ENCODE results near the gene RBL2. TPM values are rescaled to one million over a fixed set of nuclear protein-coding genes. Genes with fewer than 3 reads are reported as not detected.
A peak's percentile ranks its signal among the peaks of the same experiment; 100 is the strongest.
"Not testable (repeated sequence)": the region's sequence is repeated elsewhere in the genome, so short reads cannot be mapped to it uniquely, and the experiment has no call there.

Gene RBL2
- 31.8 TPM for polyA plus RNA-seq (2013, experiment 1 of 2)
- polyA plus RNA-seq (2013, experiment 2 of 2), result 34.0 TPM

DNA sequence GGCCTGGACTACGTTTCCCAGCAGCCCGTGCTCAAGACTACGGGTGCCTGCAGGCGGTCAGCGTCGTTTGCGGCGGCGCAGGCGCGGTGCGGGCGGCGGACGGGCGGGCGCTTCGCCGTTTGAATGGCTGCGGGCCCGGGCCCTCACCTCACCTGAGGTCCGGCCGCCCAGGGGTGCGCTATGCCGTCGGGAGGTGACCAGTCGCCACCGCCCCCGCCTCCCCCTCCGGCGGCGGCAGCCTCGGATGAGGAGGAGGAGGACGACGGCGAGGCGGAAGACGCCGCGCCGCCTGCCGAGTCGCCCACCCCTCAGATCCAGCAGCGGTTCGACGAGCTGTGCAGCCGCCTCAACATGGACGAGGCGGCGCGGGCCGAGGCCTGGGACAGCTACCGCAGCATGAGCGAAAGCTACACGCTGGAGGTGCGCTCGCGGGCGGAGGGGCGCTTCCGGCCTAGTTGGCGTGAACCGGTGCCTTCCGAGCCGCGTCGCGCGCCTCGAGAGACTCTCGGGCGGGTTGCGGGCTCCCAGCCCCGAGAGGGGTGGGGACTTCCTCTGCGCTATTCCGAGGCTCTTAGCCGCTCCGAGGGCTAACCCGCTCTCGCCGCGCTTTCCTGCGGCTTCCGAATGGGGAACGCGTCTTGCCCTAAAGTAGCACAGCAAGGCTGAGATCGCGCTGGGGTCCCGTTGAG is at the start of gene RBL2:
RBL2 (plus strand) TSS at position 95 of the 689 bp plus-strand sequence; CDS start at position 181, 86 bp downstream.
- H3K9me3 ChIP-seq (ENCODE audit: control insufficient read depth, low read length), result peaks cover 3% of the 10 kb centered on the region
- peak within 1 kb of the TSS; percentile 73 for H3K27ac ChIP-seq (ENCODE audit: low read depth, low read length, severe bottlenecking)
- WGBS, 2 experiments (ENCODE audit: insufficient coverage in 2 of 2), result 0% methylated on average over 37 to 83 of the region's 89 CpGs
- H3K36me3 ChIP-seq (ENCODE audit: control insufficient read depth, insufficient read depth, low read length), result no peaks in the 10 kb centered on the region
- peaks cover 3% of the 10 kb centered on the region for H3K4me1 ChIP-seq (ENCODE audit: control insufficient read depth, insufficient read depth, low read length, poor library complexity, severe bottlenecking)
- H3K4me3 ChIP-seq (ENCODE audit: extremely low read depth, insufficient read depth, low read length, poor library complexity, severe bottlenecking), result peak within 1 kb of the TSS; percentile 89

DNA sequence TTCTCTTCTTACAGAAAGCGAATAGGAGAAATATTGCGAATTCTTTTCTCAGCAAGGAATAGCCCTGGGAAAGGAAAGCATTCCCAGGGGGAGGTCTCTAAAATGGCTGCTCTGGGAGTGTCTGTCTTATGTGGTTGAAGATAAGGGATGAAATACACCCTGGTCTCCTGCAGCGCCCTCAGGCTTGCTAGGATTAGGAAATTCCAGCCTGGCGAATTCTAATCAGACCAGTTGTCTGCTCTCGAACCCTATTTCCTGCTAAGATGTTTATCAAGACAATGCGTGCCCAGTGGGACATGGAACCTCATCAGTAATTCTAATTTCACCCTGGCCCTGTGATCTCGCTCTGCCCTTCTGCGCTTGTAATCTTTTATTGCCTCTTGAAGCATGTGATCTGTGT is 49.7 kb upstream of the RBL2 start:
- not testable (repeated sequence) for H3K9me3 ChIP-seq (ENCODE audit: control insufficient read depth, low read length); H3K27ac ChIP-seq (ENCODE audit: low read depth, low read length, severe bottlenecking); H3K4me1 ChIP-seq (ENCODE audit: control insufficient read depth, insufficient read depth, low read length, poor library complexity, severe bottlenecking); H3K4me3 ChIP-seq (ENCODE audit: extremely low read depth, insufficient read depth, low read length, poor library complexity, severe bottlenecking); H3K36me3 ChIP-seq (ENCODE audit: control insufficient read depth, insufficient read depth, low read length)
- 75 to 79% methylated on average over 6 to 7 of the region's 8 CpGs for WGBS, 2 experiments (ENCODE audit: insufficient coverage in 2 of 2)

DNA sequence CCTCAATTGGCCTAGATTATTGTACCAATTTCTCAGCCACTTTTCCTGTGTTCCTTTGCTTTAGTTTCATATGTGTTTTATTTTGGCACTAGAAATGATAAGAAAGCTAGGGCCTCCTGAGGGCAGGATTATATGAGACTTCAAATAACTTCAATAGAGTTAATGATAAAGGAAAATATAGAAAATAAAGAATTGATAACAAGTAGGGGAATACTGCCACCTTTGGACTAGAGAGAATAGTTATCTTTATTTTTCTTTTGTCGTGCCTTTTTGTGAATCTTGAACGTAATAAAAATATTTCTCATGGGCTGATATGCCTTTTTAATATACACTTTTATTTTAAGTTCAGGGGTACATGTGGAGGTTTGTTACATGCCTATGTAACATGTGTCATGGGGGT is 29.3 kb upstream of the RBL2 start:
- no peak overlapping the region for H3K4me3 ChIP-seq (ENCODE audit: extremely low read depth, insufficient read depth, low read length, poor library complexity, severe bottlenecking)
- H3K36me3 ChIP-seq (ENCODE audit: control insufficient read depth, insufficient read depth, low read length), result no peaks in the 10 kb centered on the region
- H3K4me1 ChIP-seq (ENCODE audit: control insufficient read depth, insufficient read depth, low read length, poor library complexity, severe bottlenecking), result no peaks in the 10 kb centered on the region
- H3K9me3 ChIP-seq (ENCODE audit: control insufficient read depth, low read length), result no peaks in the 10 kb centered on the region
- H3K27ac ChIP-seq (ENCODE audit: low read depth, low read length, severe bottlenecking), result no peak overlapping the region
- no CpG with 5 or more reads among the region's 2 CpGs for WGBS, 2 experiments (ENCODE audit: insufficient coverage in 2 of 2)

DNA sequence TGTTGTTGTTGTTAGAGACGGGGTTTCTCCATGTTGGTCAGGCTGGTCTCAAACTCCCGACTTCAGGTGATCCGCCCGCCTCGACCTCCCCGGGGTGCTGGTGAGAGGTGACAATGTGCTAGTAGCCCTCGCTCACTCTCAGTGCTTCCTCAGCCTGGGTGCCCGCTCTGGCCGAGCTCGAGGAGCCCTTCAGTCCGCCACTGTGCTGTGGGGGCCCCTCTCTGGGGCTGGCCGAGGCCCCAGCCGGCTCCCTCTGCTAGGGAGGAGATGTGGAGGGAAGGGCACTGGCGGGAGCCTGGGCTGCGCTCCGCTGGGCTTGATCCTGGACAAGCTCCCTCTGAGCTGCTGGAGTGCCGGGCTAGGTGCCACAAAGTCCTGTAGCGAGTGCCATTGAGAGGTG is 21.7 kb upstream of the RBL2 start:
- H3K4me1 ChIP-seq (ENCODE audit: control insufficient read depth, insufficient read depth, low read length, poor library complexity, severe bottlenecking), result no peaks in the 10 kb centered on the region
- 86 to 94% methylated on average over 9 to 14 of the region's 18 CpGs for WGBS, 2 experiments (ENCODE audit: insufficient coverage in 2 of 2)
- no peak overlapping the region for H3K4me3 ChIP-seq (ENCODE audit: extremely low read depth, insufficient read depth, low read length, poor library complexity, severe bottlenecking)
- no peaks in the 10 kb centered on the region for H3K36me3 ChIP-seq (ENCODE audit: control insufficient read depth, insufficient read depth, low read length)
- H3K9me3 ChIP-seq (ENCODE audit: control insufficient read depth, low read length), result no peaks in the 10 kb centered on the region
- H3K27ac ChIP-seq (ENCODE audit: low read depth, low read length, severe bottlenecking), result no peak overlapping the region

GRCh38 chr16:53413864-53414263 is 20.4 kb upstream of the RBL2 start:
- WGBS, 2 experiments (ENCODE audit: insufficient coverage in 2 of 2), result 80 to 93% methylated on average over 12 to 14 of the region's 18 CpGs
- no peak overlapping the region for H3K4me3 ChIP-seq (ENCODE audit: extremely low read depth, insufficient read depth, low read length, poor library complexity, severe bottlenecking)
- H3K27ac ChIP-seq (ENCODE audit: low read depth, low read length, severe bottlenecking), result no peak overlapping the region
- H3K36me3 ChIP-seq (ENCODE audit: control insufficient read depth, insufficient read depth, low read length), result no peaks in the 10 kb centered on the region
- H3K4me1 ChIP-seq (ENCODE audit: control insufficient read depth, insufficient read depth, low read length, poor library complexity, severe bottlenecking), result no peaks in the 10 kb centered on the region
- H3K9me3 ChIP-seq (ENCODE audit: control insufficient read depth, low read length), result no peaks in the 10 kb centered on the region

DNA sequence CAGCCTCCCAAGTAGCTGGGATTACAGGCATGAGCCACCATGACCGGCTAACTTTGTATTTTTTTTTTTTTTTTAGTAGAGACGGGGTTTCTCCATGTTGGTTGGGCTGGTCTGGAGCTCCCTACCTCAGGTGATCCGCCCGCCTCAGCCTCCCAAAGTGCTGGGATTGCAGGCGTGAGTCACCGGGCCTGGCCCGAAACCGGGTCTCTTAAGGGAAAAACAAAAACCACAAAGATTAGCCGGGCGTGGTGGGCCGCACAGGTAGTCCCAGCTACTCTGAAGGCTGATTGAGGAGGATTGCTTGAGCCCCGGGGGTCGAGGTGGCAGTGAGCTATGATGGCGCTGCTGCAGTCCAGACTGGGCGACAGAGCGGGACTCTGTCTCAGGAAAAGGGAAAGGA is 19.9 kb upstream of the RBL2 start:
- Histone ChIP-seq H3K36me3 (ENCODE audit: control insufficient read depth, insufficient read depth, low read length) (no peaks in the 10 kb centered on the region), H3K9me3 (ENCODE audit: control insufficient read depth, low read length) (no peaks in the 10 kb centered on the region), H3K27ac (ENCODE audit: low read depth, low read length, severe bottlenecking) (no peak overlapping the region), H3K4me3 (ENCODE audit: extremely low read depth, insufficient read depth, low read length, poor library complexity, severe bottlenecking) (no peak overlapping the region), H3K4me1 (ENCODE audit: control insufficient read depth, insufficient read depth, low read length, poor library complexity, severe bottlenecking) (no peaks in the 10 kb centered on the region)
- WGBS, 2 experiments (ENCODE audit: insufficient coverage in 2 of 2), result 92 to 96% methylated on average over 12 to 14 of the region's 16 CpGs

GRCh38 chr16:53415504-53415903 is 18.8 kb upstream of the RBL2 start:
- no peaks in the 10 kb centered on the region for H3K36me3 ChIP-seq (ENCODE audit: control insufficient read depth, insufficient read depth, low read length)
- 0 to 18% methylated on average over 1 of the region's 4 CpGs for WGBS, 2 experiments (ENCODE audit: insufficient coverage in 2 of 2)
- no peak overlapping the region for H3K27ac ChIP-seq (ENCODE audit: low read depth, low read length, severe bottlenecking)
- H3K9me3 ChIP-seq (ENCODE audit: control insufficient read depth, low read length), result peaks cover 6% of the 10 kb centered on the region
- no peak overlapping the region for H3K4me3 ChIP-seq (ENCODE audit: extremely low read depth, insufficient read depth, low read length, poor library complexity, severe bottlenecking)
- H3K4me1 ChIP-seq (ENCODE audit: control insufficient read depth, insufficient read depth, low read length, poor library complexity, severe bottlenecking), result no peaks in the 10 kb centered on the region

DNA sequence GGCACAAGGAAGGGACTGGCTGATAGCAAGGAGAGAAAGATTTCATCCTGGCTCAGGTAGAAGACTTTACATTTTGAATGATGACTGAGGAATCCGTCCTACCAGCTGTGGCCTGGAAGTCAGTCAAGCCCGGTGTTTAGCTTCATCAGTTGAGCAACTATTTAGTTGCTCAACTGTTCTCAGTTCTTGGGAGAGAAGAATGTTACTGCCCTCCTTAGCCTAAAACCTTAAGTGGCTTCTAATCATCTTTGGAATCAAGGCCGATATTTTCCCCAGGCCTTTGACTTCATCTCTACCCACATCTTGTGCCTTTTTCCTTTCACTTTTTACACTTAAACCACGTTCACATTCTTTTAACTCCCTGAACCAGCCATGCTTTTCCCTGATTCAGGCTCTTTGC is 17.3 kb upstream of the RBL2 start:
- Histone ChIP-seq H3K36me3 (ENCODE audit: control insufficient read depth, insufficient read depth, low read length) (no peaks in the 10 kb centered on the region), H3K4me3 (ENCODE audit: extremely low read depth, insufficient read depth, low read length, poor library complexity, severe bottlenecking) (no peak overlapping the region), H3K27ac (ENCODE audit: low read depth, low read length, severe bottlenecking) (no peak overlapping the region), H3K9me3 (ENCODE audit: control insufficient read depth, low read length) (peaks cover 15% of the 10 kb centered on the region), H3K4me1 (ENCODE audit: control insufficient read depth, insufficient read depth, low read length, poor library complexity, severe bottlenecking) (no peaks in the 10 kb centered on the region)
- WGBS, 2 experiments (ENCODE audit: insufficient coverage in 2 of 2), result 82 to 92% methylated on average over 4 of the region's 4 CpGs

- H3K9me3 ChIP-seq (ENCODE audit: control insufficient read depth, low read length), result peaks cover 16% of the 10 kb centered on the region
- no peaks in the 10 kb centered on the region for H3K4me1 ChIP-seq (ENCODE audit: control insufficient read depth, insufficient read depth, low read length, poor library complexity, severe bottlenecking)
- H3K27ac ChIP-seq (ENCODE audit: low read depth, low read length, severe bottlenecking), result no peak overlapping the region
- WGBS, 2 experiments (ENCODE audit: insufficient coverage in 2 of 2), result 93 to 98% methylated on average over 7 of the region's 7 CpGs
- no peak overlapping the region for H3K4me3 ChIP-seq (ENCODE audit: extremely low read depth, insufficient read depth, low read length, poor library complexity, severe bottlenecking)
- no peaks in the 10 kb centered on the region for H3K36me3 ChIP-seq (ENCODE audit: control insufficient read depth, insufficient read depth, low read length)
These were observed 16.3 kb upstream of the RBL2 start for GRCh38 chr16:53417976-53418375.

- WGBS, 2 experiments (ENCODE audit: insufficient coverage in 2 of 2), result no CpG with 5 or more reads among the region's 2 CpGs
- not testable (repeated sequence) for H3K4me1 ChIP-seq (ENCODE audit: control insufficient read depth, insufficient read depth, low read length, poor library complexity, severe bottlenecking); H3K4me3 ChIP-seq (ENCODE audit: extremely low read depth, insufficient read depth, low read length, poor library complexity, severe bottlenecking); H3K36me3 ChIP-seq (ENCODE audit: control insufficient read depth, insufficient read depth, low read length); H3K27ac ChIP-seq (ENCODE audit: low read depth, low read length, severe bottlenecking)
- H3K9me3 ChIP-seq (ENCODE audit: control insufficient read depth, low read length), result peaks cover 23% of the 10 kb centered on the region
These were observed 14.9 kb upstream of the RBL2 start for GRCh38 chr16:53419383-53419709.

DNA sequence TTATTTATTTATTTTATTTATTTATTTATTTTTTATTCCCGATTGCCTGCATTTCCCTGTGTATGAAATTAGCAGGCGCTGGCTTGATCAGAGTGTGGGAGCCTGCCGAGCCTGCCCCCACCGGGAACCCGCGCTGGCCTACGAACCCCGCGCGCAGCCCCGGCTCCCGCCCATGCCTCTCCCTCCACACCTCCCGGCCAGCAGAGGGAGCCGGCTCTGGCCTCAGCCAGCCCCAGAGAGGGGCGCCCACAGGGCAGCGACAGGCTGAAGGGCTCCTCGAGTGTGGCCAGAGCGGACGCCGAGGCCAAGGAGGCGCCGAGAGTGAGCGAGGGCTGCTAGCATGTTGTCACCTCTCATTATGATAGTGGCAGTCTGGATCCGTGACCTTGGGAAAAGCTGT is 13.0 kb upstream of the RBL2 start:
- Histone ChIP-seq H3K4me1 (ENCODE audit: control insufficient read depth, insufficient read depth, low read length, poor library complexity, severe bottlenecking) (no peaks in the 10 kb centered on the region), H3K36me3 (ENCODE audit: control insufficient read depth, insufficient read depth, low read length) (no peaks in the 10 kb centered on the region), H3K4me3 (ENCODE audit: extremely low read depth, insufficient read depth, low read length, poor library complexity, severe bottlenecking) (no peak overlapping the region), H3K27ac (ENCODE audit: low read depth, low read length, severe bottlenecking) (no peak overlapping the region), H3K9me3 (ENCODE audit: control insufficient read depth, low read length) (peaks cover 35% of the 10 kb centered on the region)
- WGBS, 2 experiments (ENCODE audit: insufficient coverage in 2 of 2), result 94 to 96% methylated on average over 17 to 20 of the region's 24 CpGs

All from mesodermal cell (in vitro differentiated cells).